ENCODE results near the gene WSB2. TPM values are rescaled to one million over a fixed set of nuclear protein-coding genes. Genes with fewer than 3 reads are reported as not detected.

WSB2 gene
- 84.9 and 89.7 TPM in 2 replicates for total RNA-seq (2014; rRNA removed; shearing (Covaris generic))

DNA sequence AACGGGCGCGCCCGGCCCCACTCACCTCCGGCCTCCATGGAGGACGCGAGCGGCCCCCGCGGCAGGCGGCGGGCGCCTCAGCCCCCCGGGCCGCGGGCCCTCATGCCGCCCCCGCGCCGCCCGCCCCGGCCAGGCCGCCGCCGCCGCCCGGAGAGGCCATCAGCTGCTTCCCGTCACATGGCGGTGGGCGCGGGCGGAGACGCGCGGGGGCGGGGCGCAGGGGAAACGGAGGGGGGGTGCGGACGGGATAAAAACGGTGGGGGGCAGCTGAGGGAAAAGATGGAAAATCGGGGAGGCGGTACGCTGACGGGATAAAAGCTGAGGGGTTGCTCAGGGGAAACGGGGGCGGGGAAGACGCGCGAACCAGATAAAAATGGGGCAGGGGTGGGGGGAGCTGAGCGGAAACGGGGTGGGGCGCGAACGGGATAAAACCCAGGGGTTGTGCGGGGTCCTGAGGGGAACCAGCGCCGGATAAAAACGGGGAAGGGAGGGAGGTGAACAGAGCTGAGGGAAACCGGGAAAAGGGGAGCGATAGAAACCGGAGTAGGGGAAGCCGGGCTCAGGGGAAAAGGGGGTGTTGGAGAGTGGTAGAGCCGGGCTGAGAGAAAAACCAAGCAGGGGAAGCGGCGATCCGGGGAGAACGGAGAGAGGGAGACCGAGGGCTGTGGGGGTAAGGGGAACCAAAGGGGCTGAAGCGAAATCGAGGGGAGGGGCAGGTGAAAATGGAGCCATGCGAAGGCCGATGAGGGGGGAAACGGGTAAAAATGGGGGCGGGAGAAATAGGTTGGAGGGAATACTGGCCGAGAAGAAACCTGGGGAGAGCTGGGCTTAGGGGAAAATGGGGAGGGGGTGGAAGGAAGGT is at the start of gene WSB2:
Gene WSB2, minus strand, starts transcription at position 169 of the 862 bp plus-strand sequence. Its CDS starts 131 bp downstream, at position 38.

DNA sequence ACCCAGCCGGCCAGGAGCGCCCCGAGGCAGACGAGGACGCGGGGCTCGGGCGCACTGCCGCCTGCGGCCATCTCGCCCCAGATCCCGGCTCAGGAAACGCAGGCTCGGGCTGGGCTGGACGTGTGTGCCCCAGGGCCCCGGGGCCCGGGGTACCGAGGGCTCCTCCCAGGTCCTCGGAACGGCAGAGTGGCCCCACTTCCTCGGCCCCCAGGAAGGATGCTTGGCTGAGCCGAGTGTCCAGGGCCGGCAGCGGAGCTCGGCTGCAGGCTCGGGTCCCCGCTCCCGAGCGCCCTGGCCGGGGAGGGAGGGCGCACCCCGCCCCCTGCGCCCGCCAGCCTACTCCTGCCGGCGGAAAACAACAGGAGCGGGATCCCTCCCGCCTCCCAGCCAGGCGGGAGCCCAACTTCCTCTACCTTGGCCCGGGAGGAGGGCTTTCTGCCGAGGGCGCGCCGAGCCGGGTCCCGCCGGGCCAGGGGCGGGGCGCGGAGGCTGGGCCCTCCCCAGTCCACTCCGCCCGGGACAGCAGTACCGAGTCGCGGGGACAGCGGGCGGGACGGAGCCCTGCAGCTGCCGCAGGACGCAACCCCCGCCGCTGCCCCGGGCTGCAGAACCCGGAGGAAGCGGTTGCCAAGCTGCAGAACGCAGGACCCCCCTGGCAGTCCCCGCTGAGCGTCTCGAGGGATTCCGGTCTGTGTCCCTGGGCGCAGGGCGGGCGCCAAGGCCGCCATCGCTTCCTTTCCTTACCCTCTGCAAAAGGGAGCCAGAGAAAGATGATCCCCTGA is 42.8 kb upstream of the WSB2 start, which contains the start of gene VSIG10:
Gene VSIG10, minus strand, starts transcription at position 411 of the 782 bp plus-strand sequence. Its CDS starts 340 bp downstream, at position 71.

DNA sequence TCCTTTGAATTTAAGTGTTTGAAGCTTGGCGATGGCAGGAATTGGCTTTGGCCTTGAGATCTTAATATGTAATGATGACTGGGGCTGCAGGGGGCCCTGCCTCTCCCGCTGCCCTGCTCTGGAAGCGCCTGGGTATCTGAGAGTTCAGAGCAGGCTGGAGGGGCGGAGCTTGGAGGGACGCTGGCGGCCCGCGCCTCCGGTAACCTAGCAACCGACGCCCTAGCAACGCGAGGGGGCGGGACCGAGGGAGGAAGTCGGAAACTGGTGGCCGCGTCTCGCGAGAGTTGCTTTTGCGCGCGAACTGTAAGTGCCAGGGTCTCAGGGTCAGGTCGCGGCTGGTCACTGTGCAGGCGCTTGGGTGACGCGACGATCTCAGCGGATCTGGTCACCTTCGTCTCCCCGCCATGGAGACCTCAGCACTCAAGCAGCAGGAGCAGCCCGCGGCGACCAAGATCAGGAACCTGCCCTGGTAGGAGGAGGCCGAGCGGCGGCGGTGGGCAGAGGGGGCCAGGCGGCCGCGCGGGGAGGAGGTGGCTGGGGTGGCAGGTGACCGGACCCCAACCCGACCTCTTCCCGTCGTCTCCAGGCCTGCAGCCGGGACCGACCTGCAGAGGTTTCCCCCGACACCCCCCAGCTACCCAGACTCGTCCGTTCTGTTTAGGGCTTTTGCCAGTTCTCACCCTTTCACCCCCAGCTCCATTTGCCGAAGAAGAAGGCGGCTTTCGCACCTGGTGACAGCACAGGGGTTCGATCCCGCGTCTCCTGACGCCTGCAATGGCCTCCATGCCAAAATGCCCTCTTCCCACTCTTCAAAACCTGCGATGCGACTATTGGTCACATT is 44.3 kb downstream of the WSB2 start, which contains the start of gene RFC5:
Gene RFC5, plus strand, starts transcription at position 280 of the 841 bp plus-strand sequence. Its CDS starts 125 bp downstream, at position 405.

Small RNA genes lying within 50 kb of the gene (small RNA-seq; reads per million reads assigned to genes)
- not detected for gene AC131159.1

Other genes starting within 250 kb of the WSB2 start
- gene KSR2, start 92.2 kb downstream of the WSB2 start, total RNA-seq (2014; rRNA removed; shearing (Covaris generic)) = 0.08 TPM in 2 replicates
- 58.3 and 76.0 TPM in 2 replicates for gene RFC5, start 44.5 kb downstream of the WSB2 start, total RNA-seq (2014; rRNA removed; shearing (Covaris generic))
- 19.3 and 25.7 TPM in 2 replicates for gene VSIG10, start 42.8 kb upstream of the WSB2 start, total RNA-seq (2014; rRNA removed; shearing (Covaris generic))
- gene PEBP1, start 74.9 kb upstream of the WSB2 start, total RNA-seq (2014; rRNA removed; shearing (Covaris generic)) = 142 and 154 TPM in 2 replicates

Data from A375 (cell line).